ENCODE measurements around the gene ATP8B4.

Gene ATP8B4

GRCh38 chr15:50030456-50030855, 88.6 kb downstream of the ATP8B4 start:
- H3K4me3 ChIP-seq (ENCODE audit: low read depth, low read length): no peak overlapping the region

GRCh38 chr15:50028326-50028725, 90.7 kb downstream of the ATP8B4 start:
- no peak overlapping the region for H3K4me3 ChIP-seq (ENCODE audit: low read depth, low read length)

- no peak overlapping the region for H3K4me3 ChIP-seq (ENCODE audit: low read depth, low read length)
Observed at GRCh38 chr15:50024281-50024680, 94.8 kb downstream of the ATP8B4 start.

GRCh38 chr15:50018491-50018890, 100.5 kb downstream of the ATP8B4 start:
- no peak overlapping the region for H3K4me3 ChIP-seq (ENCODE audit: low read depth, low read length)

- no peak overlapping the region for H3K4me3 ChIP-seq (ENCODE audit: low read depth, low read length)
Observed at GRCh38 chr15:50017522-50017921, 101.5 kb downstream of the ATP8B4 start.

GRCh38 chr15:50016951-50017350, 102.1 kb downstream of the ATP8B4 start:
- no peak overlapping the region for H3K4me3 ChIP-seq (ENCODE audit: low read depth, low read length)

- H3K4me3 ChIP-seq (ENCODE audit: low read depth, low read length): no peak overlapping the region
Observed at GRCh38 chr15:50012790-50013189, 106.2 kb downstream of the ATP8B4 start.

- H3K4me3 ChIP-seq (ENCODE audit: low read depth, low read length): no peak overlapping the region
Observed at GRCh38 chr15:50009634-50010033, 109.4 kb downstream of the ATP8B4 start.

- H3K4me3 ChIP-seq (ENCODE audit: low read depth, low read length): no peak overlapping the region
Observed at GRCh38 chr15:50003786-50004334, 115.2 kb downstream of the ATP8B4 start.

- H3K4me3 ChIP-seq (ENCODE audit: low read depth, low read length): no peak overlapping the region
Observed at GRCh38 chr15:49991587-49991986, 127.4 kb downstream of the ATP8B4 start.

- H3K4me3 ChIP-seq (ENCODE audit: low read depth, low read length): no peak overlapping the region
Observed at GRCh38 chr15:49990835-49991545, 128.0 kb downstream of the ATP8B4 start.

GRCh38 chr15:49989498-49989897, 129.5 kb downstream of the ATP8B4 start:
- H3K4me3 ChIP-seq (ENCODE audit: low read depth, low read length): no peak overlapping the region

- H3K4me3 ChIP-seq (ENCODE audit: low read depth, low read length): no peak overlapping the region
Observed at GRCh38 chr15:49988766-49989165, 130.3 kb downstream of the ATP8B4 start.

- no peak overlapping the region for H3K4me3 ChIP-seq (ENCODE audit: low read depth, low read length)
Observed at GRCh38 chr15:49987896-49988295, 131.1 kb downstream of the ATP8B4 start.

GRCh38 chr15:49987198-49987785, 131.7 kb downstream of the ATP8B4 start:
- H3K4me3 ChIP-seq (ENCODE audit: low read depth, low read length): no peak overlapping the region

GRCh38 chr15:49986326-49986725, 132.7 kb downstream of the ATP8B4 start:
- no peak overlapping the region for H3K4me3 ChIP-seq (ENCODE audit: low read depth, low read length)

GRCh38 chr15:49985463-49985862, 133.6 kb downstream of the ATP8B4 start:
- no peak overlapping the region for H3K4me3 ChIP-seq (ENCODE audit: low read depth, low read length)

GRCh38 chr15:49984436-49984835, 134.6 kb downstream of the ATP8B4 start:
- H3K4me3 ChIP-seq (ENCODE audit: low read depth, low read length): no peak overlapping the region

- no peak overlapping the region for H3K4me3 ChIP-seq (ENCODE audit: low read depth, low read length)
Observed at GRCh38 chr15:49982584-49982983, 136.4 kb downstream of the ATP8B4 start.

GRCh38 chr15:49979705-49980382, 139.2 kb downstream of the ATP8B4 start:
- H3K4me3 ChIP-seq (ENCODE audit: low read depth, low read length): no peak overlapping the region

- no peak overlapping the region for H3K4me3 ChIP-seq (ENCODE audit: low read depth, low read length)
Observed at GRCh38 chr15:49978121-49978520, 140.9 kb downstream of the ATP8B4 start.

GRCh38 chr15:49977306-49977705, 141.7 kb downstream of the ATP8B4 start:
- no peak overlapping the region for H3K4me3 ChIP-seq (ENCODE audit: low read depth, low read length)
